GM21360 (cell line): Measurements from ENCODE around the gene ST6GAL1.

Source experiments
- ATAC-seq: cut with Tn5 transposase; IDR thresholded peaks from one replicate; pipeline ENCODE4 v1.9.1; 2021; ENCODE audit warnings: mild to moderate bottlenecking, moderate library complexity; ENCODE audit not compliant: unreplicated experiment

The ST6GAL1 gene

DNA sequence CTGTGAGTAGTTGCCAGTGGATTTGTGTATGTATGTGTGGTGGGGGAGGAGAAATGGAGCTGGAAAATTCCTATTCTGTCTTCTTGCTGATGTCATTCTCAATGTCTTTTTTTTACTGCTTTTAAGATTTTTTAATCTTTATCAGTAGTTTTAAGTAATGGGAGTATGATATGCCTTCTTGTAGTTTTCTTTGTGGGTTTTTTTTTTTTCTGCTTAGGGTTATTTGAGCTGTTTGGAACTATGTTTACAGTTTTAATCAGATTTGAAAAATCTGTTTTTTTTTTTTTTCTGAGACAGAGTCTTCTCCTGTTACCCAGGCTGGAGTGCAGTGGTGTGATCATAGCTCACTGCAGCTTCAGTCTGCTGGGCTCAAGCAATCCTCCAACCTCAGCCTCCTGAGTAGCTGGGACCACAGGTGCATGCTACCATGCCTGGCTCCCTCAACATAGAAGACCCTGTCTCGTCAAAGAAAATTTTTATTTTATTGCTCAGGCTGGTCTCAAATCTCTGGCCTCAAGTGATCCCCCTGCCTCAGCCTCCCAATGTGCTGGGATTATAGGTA is 171.8 kb downstream of the ST6GAL1 start:
- no peak for ATAC-seq

DNA sequence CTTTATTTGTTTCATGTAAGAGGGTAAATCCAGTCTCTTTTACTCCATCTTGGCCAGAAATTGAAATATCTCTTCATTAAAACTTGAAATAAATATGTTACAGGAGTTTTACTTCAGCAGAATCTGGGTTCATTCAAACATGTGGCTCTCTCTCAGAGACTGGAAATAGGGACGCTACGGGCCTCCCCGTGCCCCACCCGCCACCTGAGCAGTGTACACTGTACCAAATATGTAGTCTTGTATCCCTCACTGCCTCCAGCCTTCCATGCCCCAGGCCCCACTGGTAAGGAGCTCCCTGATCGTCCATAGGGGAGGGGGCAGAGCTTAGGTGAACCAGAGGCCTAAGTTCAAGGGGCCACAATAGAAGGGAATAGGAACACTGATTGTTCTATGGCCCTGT is 172.9 kb downstream of the ST6GAL1 start:
- no peak for ATAC-seq

DNA sequence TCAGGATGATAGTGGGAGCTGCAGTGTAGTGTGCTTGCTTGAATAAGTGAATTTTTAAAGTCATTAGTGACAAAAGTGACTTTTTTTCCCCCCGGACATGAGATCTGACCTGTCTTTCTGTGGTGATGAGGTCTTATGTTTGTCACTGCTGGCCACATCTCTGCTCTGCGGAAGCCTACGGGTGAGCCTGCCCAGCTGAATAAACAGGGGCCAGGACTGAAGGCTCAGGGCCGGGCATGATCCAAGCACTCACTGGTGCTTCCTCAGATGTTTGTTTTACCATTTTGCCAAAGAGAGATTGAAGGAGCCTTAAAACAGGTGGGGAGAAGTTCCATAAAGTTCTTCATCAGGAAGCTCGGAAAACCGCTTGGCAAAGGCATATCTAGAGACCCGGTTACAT is 174.0 kb downstream of the ST6GAL1 start:
- ATAC-seq, result no peak

DNA sequence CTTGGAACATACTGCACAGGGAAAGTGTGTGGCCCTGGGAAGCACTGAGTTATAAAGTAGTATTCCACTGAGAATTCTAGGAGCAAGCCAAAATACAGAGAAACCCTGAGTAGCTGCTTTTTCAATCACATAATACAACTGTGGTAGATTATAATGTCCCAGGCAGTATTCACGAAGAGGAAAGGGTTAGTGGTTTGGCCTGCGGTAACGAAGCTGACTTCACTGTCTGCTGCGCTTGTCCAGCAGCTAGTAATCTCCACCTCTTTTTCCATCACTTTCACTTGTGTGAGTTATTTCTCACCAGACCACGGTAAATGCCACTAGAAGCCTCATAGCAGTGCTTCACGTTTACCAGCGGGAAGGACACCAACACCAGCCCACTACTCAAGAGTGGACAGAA is 174.6 kb downstream of the ST6GAL1 start:
- no peak for ATAC-seq

DNA sequence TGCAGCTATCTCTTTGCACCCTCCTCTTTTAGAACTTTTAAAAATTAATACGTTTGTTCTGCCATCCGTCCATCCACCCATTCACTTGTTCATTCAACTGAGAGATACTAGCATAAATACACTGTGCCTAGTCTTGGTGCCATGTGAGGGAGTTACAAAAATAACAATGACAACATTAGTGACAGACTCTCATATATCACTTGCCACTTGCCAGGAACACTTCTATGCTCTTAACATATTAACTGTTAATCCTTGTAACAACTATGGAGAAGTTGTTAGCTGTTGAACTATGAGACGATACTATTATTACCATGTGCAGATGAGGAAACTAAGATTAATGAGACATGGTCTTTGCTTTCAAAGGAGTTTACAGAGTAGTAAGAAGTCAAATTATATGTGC is 175.4 kb downstream of the ST6GAL1 start:
- ATAC-seq, result no peak

DNA sequence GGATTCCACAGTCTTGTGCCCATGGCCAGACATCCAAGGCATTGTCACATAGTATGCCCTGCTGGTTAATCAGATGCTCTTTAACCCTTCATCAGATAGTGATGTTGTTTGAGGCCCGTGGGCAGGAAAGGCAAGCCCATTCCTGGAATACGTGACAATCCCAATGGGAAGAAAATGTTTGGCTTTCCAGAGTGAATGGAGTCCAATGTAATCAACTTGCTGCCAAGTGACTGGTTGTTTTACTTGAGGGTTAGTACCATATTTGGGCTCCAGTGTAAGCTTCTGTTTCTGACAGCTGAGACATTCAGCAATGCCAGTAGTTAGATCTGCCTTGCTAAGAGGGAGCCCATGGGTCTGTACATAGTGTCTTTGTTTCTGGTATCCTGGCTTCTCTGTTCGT is 177.7 kb downstream of the ST6GAL1 start:
- no peak for ATAC-seq

DNA sequence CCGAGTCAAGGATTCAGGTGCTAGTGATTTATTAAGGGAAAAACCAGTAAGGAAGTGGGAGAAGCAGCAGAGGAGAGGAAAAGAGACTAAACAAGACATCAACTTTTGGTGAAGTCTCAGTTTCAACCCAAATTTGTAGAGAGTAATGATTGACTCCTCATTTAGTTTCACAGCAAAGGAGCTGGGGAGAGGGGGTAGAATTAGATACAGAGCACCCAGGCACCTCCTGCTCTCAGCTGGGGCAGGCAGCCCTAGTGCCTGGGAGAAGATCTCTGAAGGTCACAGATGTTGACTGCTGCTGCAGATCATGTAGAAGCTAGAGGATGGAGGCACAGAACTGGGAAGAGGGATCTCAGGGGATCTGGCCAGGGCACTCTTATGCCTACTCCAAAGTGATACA is 179.8 kb downstream of the ST6GAL1 start:
- no peak for ATAC-seq

DNA sequence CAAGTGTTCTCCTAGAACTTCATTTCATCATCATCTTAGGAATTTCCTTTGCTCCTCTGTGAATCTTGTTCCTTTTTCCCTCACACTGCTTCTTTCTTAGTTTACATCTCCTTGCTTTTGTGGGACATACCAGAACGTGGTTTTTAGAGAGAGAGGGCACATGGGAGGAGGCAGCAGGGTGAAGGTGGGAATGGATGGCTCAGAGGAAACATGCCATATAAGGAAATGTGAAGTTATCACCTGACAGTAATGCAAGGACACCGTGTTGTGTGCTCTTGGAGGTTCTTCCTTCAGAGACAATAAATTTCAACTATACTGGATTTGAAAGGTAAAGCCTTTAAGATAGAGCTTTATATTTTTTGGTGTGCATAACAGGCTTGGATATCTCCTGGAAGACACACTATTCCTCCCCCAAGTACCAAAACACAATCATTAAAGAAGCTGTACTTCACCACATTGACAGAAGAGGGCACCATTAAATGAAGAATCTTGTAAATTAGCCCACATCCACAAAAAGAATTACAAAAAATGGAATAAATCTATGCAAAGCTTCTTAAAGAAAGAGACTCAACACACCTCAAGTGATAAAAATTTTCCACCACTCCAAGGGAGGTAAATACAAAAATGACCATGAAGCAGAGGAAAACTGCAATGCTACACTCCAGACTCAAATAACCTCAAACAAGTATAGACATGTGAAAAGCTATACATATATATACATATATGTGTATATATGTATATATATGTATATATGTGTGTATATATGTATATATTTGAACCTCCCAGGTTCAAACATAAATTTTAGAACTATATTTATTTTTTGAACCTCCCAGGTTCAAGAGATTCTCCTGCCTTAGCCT is 182.8 kb downstream of the ST6GAL1 start:
- ATAC-seq, result no peak

DNA sequence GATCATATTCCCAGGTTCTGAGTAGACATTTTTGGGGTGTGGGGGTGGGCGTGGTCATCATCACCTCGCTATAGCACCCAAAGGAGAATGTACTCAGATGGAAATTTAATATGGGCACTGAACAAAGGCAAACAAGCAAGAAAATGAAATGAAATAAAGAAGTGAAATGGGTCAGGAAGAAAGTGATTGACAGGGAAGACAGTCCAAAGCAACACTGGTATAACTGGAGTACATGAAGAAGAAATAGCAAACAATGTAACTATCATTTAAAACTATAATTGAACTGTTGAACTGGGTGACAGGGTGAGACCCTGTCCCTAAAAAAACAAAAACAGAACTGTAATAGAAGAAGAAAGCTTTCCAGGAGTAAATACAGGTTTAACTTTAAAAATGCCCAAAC is 184.2 kb downstream of the ST6GAL1 start:
- no peak for ATAC-seq

DNA sequence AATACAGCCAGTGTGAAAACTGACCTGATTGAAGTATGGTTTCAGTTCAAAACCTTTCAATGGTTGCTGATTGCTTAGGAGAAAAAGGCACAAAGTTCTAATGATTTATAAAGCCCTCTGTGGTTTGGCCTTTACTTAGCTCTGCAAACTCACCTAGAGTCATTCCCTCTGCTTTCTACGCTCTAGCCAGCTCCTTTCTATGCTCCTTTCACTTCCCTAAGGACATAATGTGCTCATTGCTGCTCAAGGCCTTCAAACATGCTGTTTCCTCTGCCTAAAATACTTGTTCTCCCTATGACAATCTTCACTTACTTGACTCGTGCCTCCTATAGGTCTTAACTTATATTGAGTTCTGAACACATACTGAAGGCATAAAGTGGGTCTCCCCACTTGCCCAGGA is 190.0 kb downstream of the ST6GAL1 start:
- ATAC-seq, result no peak

DNA sequence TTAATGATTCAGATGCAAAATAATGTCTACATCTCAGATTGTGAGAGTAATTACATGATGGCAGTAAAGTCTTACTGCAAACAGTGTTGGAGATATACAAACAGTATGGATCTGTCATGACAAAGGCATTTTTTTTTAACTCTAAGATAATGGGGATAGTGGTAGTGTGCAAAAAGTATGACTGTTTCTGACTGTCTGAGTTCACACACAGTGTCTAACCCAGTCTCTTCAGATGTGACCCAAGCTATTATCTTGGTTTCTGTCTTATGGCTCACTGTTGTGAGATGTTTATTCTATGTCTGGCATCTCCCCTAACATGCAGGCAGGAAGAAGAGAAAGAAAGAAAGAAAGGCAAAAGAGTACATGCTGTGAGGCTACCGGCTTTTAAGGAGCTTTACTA is 191.9 kb downstream of the ST6GAL1 start:
- ATAC-seq, result no peak

DNA sequence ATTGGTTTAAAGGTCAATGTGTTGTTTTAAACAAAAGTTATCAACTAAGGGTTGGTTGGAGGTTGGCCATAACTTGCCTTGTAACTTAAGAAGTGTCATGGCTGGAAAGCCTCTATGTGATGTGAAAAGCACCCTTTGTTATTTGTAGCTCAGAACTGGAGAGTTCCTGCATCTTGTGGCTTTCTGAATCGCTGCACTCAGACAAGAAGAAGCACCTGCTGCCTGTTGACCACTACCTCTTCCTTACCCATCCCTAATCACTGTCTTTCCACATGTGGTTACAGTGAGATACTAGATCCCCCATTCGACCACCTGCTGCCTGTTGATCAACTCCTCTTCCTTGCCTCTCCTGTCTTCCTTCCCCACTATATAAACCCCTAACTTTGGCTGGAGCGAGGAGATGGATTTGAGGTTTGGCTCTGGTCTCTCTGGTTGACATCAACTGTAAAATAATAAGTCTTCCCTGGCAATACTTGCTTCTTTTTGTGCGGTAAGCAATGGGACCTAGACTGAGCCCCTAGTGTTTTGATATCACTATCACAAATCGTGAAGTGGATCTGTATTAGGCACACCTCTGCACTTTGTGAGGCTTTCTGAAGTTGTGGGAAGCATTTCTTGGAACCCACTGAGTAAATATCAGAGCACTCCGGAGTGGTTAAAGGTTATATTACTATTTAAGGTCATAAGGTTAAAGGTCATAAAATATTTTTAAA is 195.1 kb downstream of the ST6GAL1 start:
- peak; percentile 75 for ATAC-seq
